ENCODE results near the gene GMPPB.

DNA sequence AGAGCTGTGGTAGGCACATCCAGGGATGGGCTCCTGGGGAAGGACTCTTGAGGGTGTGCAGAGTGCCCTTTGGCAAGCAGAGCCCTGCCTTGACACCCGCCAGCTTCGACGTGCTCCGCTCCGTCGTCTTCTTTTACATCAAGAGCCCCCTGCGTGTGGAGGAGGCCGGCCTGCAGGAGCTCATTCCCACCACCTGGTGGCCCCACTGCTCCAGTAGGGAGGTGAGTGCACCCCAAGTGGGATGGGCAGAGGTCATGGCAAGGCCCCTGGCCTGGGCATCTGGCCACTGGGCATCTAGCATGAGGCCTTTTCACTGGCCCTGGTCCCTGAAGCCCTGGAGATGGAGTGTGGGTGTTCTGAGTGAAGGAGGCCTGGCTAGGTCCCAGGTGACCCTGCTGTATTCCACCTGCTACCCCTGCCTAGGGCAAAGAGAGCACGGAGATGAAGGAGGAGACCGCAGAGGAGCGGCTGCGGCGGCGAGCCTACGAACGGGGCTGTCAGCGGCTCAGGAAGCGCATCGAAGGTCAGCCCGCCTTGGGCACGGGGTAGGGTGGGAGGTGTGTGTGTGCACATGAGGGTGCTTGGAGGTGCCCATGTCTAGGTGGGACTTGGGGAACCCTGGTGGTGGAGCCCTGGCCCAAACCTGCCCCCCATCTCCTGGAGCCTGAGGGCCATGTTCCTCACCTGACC lies 22.2 kb downstream of the GMPPB start:
- TF ChIP-seq SAP30 (IDR thresholded peaks at IDR 0.05; ENCODE audit: insufficient read depth, insufficient replicate concordance, low read length) (no peak), KDM5A (IDR thresholded peaks at IDR 0.05; ENCODE audit: low read length) (no peak), RFX5 (IDR thresholded peaks at IDR 0.05; ENCODE audit: borderline replicate concordance, low read depth, low read length) (no peak), HDAC2 (IDR thresholded peaks at IDR 0.05; ENCODE audit: borderline replicate concordance in 1 of 2, low read depth in 2 of 2, low read length in 2 of 2) (no peak), EZH2 (IDR thresholded peaks at IDR 0.05; ENCODE audit: low read depth, low read length, severe bottlenecking) (no peak), TBP (IDR thresholded peaks at IDR 0.05; ENCODE audit: low read depth, low read length) (no peak), CHD2 (IDR thresholded peaks at IDR 0.05; ENCODE audit: low read length) (no peak), POLR2A (IDR thresholded peaks at IDR 0.05; ENCODE audit: control extremely low read depth in 1 of 2, low read depth in 2 of 2, low read length in 2 of 2) (no peak), SRF (IDR thresholded peaks at IDR 0.05; ENCODE audit: low read depth, low read length) (no peak)
- TF ChIP-seq, protein P1, sequence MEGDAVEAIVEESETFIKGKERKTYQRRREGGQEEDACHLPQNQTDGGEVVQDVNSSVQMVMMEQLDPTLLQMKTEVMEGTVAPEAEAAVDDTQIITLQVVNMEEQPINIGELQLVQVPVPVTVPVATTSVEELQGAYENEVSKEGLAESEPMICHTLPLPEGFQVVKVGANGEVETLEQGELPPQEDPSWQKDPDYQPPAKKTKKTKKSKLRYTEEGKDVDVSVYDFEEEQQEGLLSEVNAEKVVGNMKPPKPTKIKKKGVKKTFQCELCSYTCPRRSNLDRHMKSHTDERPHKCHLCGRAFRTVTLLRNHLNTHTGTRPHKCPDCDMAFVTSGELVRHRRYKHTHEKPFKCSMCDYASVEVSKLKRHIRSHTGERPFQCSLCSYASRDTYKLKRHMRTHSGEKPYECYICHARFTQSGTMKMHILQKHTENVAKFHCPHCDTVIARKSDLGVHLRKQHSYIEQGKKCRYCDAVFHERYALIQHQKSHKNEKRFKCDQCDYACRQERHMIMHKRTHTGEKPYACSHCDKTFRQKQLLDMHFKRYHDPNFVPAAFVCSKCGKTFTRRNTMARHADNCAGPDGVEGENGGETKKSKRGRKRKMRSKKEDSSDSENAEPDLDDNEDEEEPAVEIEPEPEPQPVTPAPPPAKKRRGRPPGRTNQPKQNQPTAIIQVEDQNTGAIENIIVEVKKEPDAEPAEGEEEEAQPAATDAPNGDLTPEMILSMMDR (IDR thresholded peaks at IDR 0.05; ENCODE audit: control extremely low read depth in 1 of 3, insufficient read depth in 1 of 3, low read depth in 1 of 3, low read length in 3 of 3): peak in 2 of 3 experiments; percentile 82 to 83; a peak in 3 of 4 replicates
- TF ChIP-seq, protein P2, sequence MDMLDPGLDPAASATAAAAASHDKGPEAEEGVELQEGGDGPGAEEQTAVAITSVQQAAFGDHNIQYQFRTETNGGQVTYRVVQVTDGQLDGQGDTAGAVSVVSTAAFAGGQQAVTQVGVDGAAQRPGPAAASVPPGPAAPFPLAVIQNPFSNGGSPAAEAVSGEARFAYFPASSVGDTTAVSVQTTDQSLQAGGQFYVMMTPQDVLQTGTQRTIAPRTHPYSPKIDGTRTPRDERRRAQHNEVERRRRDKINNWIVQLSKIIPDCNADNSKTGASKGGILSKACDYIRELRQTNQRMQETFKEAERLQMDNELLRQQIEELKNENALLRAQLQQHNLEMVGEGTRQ (IDR thresholded peaks at IDR 0.05; ENCODE audit: low read length): no peak

Measured in H1 (cell line).